Right atrium auricular region (tissue), 2 donors: ENCODE results near the gene DGKE. TPM values are rescaled to one million over a fixed set of nuclear protein-coding genes. Genes with fewer than 3 reads are reported as not detected.

Experiments used
- DNase-seq: peaks from one replicate; pipeline ENCODE4 v3.0.0-alpha.2; 2019; ENCODE audit warnings: low spot score
- H3K27ac ChIP-seq, 2 donors: fragments of 200-600 bp; sonication (generic); 1 replicate in 1 of 2; 2 replicates in 1 of 2; pipeline ENCODE4 v1.5.1; 2016 to 2019
- H3K27me3 ChIP-seq, 2 donors: fragments of 200-600 bp; sonication (generic); one replicate each; pipeline versions ENCODE4 v1.5.1 to v1.6.0; 2017 to 2019
- H3K36me3 ChIP-seq: fragments of 200-600 bp; sonication (generic); one replicate; pipeline ENCODE4 v1.5.1; 2016
- H3K4me1 ChIP-seq, 2 donors: fragments of 200-600 bp; sonication (generic); one replicate each; pipeline versions ENCODE4 v1.5.1 to v1.6.0; 2017 to 2019
- H3K4me3 ChIP-seq, 2 donors: fragments of 200-600 bp; sonication (generic); 1 replicate in 1 of 2; 2 replicates in 1 of 2; pipeline ENCODE4 v1.5.1; 2017 to 2019; ENCODE audit warnings: mild to moderate bottlenecking in 1 of 2, moderate library complexity in 1 of 2
- H3K9me3 ChIP-seq, 2 donors: fragments of 200-600 bp; sonication (generic); one replicate each; pipeline ENCODE4 v1.5.1; 2019
- total RNA-seq, 2 donors: library from RNA; depleted of rRNA; stranded (reverse); fragments of >200 nt; gene quantifications; one replicate each; pipeline ENCODE4 v1.1.0, GENCODE V29; 2016
- TF ChIP-seq, protein P1 (sequence below), 2 donors: fragments of 200-600 bp; sonication (generic); IDR thresholded peaks; one replicate each; pipeline ENCODE4 v1.5.1; 2019; ENCODE audit warnings: antibody characterized with exemption in 2 of 2

DGKE gene
- total RNA-seq, 2 donors from 2014 or later, result 3.4 to 3.7 TPM

DNA sequence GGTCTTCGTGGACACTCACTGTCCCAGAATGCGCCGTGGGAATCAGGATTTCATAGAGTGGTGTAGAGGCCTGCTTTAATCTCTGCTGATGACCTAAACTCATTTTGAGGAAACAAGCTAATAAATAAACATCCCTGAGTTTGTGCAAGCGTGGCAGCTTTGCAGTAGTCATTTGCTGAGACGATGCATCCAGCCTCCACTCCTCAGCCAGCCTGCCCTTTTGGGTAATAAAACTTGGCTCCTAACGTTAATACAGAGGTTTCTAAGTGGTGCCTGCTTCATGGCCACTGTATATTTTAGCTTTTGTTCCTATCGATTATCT is 1.3 kb downstream of the DGKE start:
- Histone ChIP-seq H3K4me1 (peaks cover 0 to 34% of the 10 kb centered on the region in 2 donors), H3K27me3 (no peaks in the 10 kb centered on the region), H3K36me3 (no peaks in the 10 kb centered on the region), H3K4me3 (peak overlapping the region in 1 of 2 donors; percentile 92), H3K9me3 (no peaks in the 10 kb centered on the region), H3K27ac (peak overlapping the region; percentile 93 to 95)
- TF ChIP-seq, protein P1, sequence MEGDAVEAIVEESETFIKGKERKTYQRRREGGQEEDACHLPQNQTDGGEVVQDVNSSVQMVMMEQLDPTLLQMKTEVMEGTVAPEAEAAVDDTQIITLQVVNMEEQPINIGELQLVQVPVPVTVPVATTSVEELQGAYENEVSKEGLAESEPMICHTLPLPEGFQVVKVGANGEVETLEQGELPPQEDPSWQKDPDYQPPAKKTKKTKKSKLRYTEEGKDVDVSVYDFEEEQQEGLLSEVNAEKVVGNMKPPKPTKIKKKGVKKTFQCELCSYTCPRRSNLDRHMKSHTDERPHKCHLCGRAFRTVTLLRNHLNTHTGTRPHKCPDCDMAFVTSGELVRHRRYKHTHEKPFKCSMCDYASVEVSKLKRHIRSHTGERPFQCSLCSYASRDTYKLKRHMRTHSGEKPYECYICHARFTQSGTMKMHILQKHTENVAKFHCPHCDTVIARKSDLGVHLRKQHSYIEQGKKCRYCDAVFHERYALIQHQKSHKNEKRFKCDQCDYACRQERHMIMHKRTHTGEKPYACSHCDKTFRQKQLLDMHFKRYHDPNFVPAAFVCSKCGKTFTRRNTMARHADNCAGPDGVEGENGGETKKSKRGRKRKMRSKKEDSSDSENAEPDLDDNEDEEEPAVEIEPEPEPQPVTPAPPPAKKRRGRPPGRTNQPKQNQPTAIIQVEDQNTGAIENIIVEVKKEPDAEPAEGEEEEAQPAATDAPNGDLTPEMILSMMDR (IDR thresholded peaks at IDR 0.05), result no peak
- no peak for DNase-seq

DNA sequence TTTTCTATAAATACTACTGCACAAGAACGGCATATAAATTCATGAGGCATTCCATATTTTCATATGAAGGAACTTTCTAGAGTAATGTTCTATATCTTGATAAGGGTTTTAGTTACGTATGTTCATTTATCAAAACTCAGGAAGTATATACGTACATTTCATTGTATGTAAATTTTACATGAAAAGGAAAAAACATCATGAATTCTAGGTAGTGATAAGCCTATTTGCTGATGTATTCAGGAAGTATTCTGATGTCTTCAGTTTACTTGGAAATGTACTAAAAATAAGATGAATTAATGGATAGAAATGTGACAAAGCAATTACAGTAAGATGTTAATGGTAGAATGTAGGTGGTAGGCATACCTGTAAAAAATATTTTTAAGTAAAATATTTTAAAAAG is 4.7 kb downstream of the DGKE start:
- Histone ChIP-seq H3K4me3 (no peak overlapping the region), H3K36me3 (no peaks in the 10 kb centered on the region), H3K27me3 (no peaks in the 10 kb centered on the region), H3K4me1 (peaks cover 0 to 33% of the 10 kb centered on the region in 2 donors), H3K9me3 (no peaks in the 10 kb centered on the region), H3K27ac (no peak overlapping the region)
- DNase-seq, result no peak
- TF ChIP-seq, protein P1 (IDR thresholded peaks at IDR 0.05), result no peak

DNA sequence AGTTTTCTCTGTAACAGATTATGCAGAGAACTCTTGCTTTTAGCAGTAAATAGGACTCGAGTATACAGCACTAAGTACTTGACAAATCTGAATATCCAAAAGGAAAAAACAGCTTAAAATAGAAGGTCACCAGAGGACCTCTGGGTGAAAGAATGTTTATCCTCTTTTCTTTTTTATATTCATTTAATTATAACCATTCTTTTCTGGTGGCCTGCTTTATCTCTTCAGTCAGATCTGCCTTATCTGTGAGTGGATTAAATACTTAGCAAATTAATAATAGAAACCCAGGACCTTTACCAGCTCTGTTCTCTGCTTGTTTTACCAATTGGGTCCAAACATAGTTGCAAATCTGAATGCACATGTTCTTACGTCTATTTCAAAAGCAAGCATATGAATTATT is 8.6 kb downstream of the DGKE start:
- DNase-seq, result no peak
- Histone ChIP-seq H3K9me3 (no peaks in the 10 kb centered on the region), H3K27ac (no peak overlapping the region), H3K27me3 (no peaks in the 10 kb centered on the region), H3K4me3 (no peak overlapping the region), H3K4me1 (peaks cover 0 to 13% of the 10 kb centered on the region in 2 donors), H3K36me3 (no peaks in the 10 kb centered on the region)
- TF ChIP-seq, protein P1 (IDR thresholded peaks at IDR 0.05), result no peak

DNA sequence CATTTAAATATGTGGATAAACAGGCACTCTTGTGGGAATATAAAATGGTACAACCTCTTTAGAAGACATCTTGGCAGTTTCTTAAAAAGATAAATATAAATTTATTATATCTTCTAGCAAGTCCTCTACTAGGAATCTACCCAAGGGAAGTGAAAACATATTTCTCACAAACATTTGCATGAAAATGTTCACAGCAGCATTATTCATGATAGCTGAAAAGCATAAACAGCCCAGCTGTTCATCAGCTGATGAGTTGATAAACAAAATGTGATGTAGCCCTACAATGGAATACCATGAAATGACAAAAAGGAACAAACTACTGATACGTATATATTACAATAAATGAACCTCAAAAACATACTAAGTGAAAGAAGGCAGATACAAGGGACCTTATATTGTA is 12.0 kb downstream of the DGKE start:
- no peaks in the 10 kb centered on the region for H3K27me3 ChIP-seq
- peaks cover 0 to 13% of the 10 kb centered on the region in 2 donors for H3K4me1 ChIP-seq
- DNase-seq, result no peak
- TF ChIP-seq, protein P1 (IDR thresholded peaks at IDR 0.05), result no peak
- no peaks in the 10 kb centered on the region for H3K9me3 ChIP-seq
- H3K36me3 ChIP-seq, result peaks cover 8% of the 10 kb centered on the region
- H3K27ac ChIP-seq, result no peak overlapping the region
- H3K4me3 ChIP-seq, result no peak overlapping the region

DNA sequence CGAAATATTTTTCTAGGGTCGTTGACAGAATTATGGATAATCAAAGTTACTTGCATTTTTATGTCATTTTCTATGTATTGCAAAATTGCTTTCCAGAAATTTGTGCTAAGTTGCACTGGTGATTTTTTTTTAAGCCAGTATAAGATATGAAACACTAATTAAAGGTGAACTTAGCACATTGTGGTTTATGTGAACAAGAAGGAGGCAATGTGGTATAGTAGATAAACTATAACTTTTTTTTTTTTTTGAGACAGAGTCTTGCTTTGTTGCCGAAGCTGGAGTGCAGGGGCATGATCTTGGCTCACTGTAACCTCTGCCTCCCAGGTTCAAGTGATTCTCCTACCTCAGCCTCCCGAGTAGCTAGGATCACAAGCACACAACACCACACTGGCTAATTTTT is 13.2 kb downstream of the DGKE start:
- no peak overlapping the region for H3K4me3 ChIP-seq
- H3K9me3 ChIP-seq, result no peaks in the 10 kb centered on the region
- TF ChIP-seq, protein P1 (IDR thresholded peaks at IDR 0.05), result no peak
- peaks cover 8% of the 10 kb centered on the region for H3K36me3 ChIP-seq
- H3K27me3 ChIP-seq, result no peaks in the 10 kb centered on the region
- no peak for DNase-seq
- peaks cover 0 to 9% of the 10 kb centered on the region in 2 donors for H3K4me1 ChIP-seq
- H3K27ac ChIP-seq, result no peak overlapping the region

DNA sequence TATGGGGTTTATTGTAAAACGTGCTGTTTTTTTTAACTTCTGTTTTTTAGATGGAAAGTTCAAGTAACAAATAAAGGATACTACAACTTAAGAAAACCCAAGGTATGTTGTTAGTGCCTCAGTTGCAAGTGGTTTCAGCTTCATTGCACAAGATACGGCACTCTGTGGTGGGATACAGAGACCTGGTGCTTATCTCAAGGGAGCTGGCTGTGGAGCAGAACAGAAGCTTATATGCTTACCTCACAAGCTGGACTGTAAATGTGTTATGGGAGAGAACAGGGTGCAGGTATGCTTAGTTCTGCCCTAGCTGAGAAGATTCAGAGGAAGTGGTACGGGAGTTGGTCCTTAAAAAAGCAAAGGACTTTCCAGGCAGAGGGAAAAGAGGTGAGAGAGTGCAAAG is 15.2 kb downstream of the DGKE start:
- no peak for DNase-seq
- Histone ChIP-seq H3K9me3 (no peaks in the 10 kb centered on the region), H3K4me3 (no peak overlapping the region), H3K4me1 (no peaks in the 10 kb centered on the region), H3K27ac (no peak overlapping the region), H3K27me3 (no peaks in the 10 kb centered on the region), H3K36me3 (peaks cover 8% of the 10 kb centered on the region)
- TF ChIP-seq, protein P1 (IDR thresholded peaks at IDR 0.05), result no peak
